ENCODE data around the gene GPX4.

Gene GPX4

DNA sequence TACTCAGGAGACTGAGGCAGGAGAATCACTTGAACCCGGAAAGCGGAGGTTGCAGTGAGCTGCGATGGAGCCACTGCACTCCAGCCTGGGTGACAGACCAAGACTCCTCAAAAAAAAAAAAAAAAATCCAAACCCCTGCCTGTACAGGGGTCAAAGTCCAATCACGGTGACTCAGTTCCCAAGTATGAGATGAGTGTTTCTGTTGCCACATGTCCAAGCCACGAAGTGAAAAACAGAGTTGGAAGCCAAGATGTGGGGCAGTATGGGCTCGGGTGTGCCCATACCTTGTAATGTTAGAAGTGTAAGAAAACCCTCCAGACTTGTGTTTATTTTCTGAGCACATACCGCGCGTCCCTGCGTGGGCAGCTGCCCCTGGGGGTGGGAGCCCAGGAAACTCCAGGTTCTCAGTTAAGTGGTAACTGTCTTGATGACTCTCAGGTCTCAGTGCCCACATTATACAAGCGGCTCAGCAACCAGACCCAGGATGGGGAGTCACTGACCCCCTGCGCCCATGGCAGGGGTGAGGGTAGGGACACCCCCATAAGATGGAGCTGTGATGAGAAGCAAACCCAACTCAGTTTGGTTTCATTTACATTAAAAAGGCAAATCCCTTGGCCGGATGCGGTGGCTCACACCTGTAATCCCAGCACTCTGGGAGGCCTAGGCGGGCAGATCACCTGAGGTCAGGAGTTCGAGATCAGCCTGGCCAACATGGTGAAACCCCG lies 1.2 kb upstream of the GPX4 start:
- DNase-seq (ENCODE audit: low read depth in 2 of 2), result peak; percentile 92 to 93

DNA sequence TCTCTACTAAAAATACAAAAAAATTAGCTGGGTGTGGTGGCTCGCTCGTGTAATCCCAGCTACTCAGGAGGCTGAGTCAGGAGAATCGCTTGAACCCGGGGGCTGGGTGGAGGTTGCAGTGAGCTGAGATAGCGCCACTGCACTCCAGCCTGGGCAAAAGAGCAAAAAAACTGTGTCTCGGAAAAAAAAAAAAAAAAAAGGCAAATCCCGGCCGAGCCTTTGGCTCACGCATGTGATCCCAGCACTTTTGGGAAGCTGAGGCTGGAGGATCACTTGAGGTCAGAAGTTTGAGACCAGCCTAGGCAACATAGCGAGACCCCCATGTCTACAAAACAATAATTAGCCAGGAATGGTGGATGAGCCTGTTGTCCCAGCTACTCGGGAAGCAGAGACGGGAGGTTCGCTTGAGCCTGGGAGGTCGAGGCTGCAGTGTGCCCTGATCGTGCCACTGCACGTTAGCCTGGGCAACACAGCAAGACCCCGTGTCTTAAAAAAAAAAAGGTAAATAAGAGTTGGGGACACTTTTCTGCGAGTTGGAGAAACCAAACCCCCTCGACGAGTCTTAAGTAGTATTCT lies 574 bp upstream of the GPX4 start:
- no peak for DNase-seq (ENCODE audit: low read depth in 2 of 2)

DNA sequence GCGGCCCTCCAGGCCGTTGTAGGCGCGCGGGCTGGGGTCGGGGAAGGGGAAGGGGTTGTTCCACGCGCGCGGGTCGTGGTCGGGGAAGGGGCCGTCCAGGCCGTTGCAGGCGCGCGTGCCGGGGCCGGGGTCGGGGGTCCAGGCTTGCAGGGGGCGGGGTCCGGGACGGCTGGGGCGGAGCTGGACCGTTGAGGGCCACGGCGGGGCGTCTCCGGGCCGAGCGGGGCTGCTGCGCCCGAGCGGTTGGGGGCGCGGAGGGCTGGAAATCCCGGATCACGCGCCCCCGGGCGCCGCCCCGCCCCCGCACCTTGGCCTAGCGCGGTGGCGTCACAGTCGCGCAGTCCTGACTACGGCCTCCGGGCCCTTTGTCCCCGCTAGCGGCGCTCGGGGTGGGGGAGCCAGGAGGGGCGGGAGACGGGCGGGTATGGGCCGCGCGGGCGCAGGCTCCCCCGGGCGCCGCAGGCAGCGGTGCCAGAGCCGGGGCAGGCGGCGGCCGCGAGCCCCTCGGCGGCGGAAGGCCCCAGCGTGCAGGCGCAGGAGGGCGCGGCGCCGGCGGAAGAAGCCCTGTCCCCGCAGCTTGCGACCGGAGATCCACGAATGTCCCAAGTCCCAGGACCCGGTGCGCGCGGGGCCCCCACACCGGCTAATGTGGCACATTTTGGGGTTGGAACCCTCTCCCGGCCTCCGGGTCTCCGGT lies 665 bp downstream of the GPX4 start:
- no peak for DNase-seq (ENCODE audit: low read depth in 2 of 2)

DNA sequence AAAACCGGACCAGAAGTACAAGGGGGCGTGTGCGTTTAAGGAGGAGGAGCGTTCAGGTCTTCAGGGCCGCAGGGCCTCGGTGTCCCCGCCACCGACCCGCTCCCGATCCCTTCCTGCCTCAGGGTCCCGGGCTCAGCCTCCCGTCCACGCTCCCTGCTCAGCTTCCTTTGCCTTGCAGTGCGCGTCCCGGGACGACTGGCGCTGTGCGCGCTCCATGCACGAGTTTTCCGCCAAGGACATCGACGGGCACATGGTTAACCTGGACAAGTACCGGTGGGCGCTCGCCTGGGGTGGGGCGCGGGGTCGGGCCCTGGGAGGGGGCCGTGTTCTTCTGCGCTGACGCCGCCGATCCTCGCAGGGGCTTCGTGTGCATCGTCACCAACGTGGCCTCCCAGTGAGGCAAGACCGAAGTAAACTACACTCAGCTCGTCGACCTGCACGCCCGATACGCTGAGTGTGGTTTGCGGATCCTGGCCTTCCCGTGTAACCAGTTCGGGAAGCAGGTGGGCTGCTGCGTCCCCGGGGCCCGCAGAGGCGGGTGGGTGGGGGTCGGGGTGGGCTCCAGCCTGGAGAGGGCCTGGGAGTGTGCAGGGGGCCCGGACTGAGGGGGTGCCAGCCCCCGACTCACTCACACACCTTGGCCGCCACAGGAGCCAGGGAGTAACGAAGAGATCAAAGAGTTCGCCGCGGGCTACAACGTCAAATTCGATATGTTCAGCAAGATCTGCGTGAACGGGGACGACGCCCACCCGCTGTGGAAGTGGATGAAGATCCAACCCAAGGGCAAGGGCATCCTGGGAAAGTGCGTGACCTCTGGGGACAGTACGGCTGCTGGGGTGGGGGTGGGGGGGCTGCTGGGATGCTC lies 1.4 kb downstream of the GPX4 start:
- no peak for DNase-seq (ENCODE audit: low read depth in 2 of 2)

DNA sequence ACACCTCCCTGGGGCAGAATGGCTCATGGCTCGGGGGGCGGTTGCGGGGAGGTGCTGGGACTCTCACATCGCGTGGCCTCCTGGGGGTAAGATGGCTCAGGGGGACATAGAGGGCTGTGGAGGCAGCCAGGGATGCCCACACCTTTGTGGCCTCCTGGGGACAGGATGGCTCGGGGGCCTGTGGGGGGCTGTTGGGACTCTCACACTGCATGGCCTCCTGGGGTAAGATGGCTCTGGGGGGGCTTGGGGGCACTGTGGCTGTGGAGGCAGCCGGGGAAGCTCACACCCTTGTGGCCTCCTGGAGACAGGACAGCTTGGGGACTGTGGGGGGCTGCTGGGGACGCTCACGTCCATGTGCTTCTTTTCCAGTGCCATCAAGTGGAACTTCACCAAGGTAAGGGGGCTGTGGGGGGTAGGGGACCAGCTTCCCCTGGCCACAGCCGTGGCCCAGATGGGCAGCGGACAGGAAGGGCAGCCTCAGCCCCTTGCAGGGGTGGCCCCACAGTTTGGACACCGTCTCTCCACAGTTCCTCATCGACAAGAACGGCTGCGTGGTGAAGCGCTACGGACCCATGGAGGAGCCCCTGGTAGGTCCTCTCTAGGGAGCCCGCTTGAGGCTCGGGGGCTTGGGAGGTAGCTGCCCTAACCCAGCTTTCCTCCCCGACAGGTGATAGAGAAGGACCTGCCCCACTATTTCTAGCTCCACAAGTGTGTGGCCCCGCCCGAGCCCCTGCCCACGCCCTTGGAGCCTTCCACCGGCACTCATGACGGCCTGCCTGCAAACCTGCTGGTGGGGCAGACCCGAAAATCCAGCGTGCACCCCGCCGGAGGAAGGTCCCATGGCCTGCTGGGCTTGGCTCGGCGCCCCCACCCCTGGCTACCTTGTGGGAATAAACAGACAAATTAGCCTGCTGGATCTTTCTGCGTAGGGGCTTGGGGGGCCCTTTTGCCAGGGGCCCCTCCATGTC lies 2.4 kb downstream of the GPX4 start:
- no peak for DNase-seq (ENCODE audit: low read depth in 2 of 2)

DNA sequence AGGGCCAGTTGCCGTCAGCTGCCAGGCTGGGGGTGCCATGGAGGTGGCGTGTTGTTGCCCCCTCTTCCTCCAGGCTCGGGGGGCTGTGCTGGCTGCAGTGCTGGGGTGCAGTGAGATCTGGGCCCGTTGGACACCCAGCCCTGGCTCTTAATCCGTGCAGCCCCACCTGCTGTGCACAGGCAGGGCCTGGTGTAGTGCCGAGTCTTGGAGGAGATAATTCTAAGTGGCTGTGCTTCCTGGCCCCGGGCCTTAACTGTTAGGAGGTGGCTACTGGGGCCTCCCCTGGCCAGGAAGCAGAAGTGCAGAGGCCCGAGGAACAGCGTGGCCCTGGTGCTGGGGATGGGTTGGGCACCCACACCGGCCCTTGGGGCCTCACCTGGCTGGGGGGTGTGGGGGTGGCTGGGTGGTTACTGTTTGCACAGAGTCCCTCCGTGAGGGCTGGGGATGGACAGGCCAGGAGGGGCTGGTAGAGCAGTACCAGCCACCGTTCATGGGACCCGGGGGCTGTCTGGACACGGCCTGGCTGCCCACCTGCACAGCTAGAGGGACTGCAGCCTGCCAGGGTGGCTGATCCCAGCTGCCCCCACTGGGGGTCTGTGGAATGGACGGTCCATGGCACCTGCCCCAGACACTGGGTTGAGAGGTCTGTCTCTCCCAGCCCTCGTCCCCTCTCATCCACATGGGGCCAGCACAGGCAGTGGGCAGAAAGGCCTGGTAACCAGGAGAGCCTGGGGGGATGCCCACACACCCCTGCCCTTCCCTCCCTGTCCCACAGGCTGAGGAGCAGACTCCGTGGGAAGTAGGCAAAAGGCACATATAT lies 3.3 kb downstream of the GPX4 start:
- no peak for DNase-seq (ENCODE audit: low read depth in 2 of 2)

DNA sequence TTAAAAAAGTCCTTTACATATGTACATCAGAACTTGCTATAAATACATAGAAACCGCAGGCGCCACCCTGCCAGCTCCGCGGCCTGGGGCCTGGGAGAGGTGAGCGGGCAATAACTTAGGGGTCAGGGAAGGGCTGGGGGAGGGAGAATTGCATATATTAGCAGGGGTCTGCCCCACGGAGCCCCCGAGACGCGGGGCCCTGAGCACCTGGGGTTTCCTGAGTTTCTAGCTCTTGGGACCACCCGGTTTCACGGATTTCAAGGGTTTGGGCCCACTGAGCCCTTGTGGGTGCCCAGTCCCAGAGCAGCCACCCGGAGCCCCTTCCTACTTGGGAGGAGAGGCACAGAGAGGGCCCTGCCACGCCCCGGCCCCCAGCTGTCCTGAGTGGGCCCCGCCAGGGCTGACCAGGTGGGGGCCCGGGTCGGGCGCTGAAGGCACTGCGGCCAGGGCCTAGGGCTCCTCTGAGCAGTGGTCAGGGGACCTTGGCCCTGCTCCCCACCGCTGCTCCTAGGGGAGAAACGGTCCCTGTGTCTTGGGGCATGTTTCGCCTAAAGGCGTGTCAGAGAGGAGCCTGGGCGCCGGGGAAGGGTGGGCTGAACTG lies 4.0 kb downstream of the GPX4 start:
- no peak for DNase-seq (ENCODE audit: low read depth in 2 of 2)

DNA sequence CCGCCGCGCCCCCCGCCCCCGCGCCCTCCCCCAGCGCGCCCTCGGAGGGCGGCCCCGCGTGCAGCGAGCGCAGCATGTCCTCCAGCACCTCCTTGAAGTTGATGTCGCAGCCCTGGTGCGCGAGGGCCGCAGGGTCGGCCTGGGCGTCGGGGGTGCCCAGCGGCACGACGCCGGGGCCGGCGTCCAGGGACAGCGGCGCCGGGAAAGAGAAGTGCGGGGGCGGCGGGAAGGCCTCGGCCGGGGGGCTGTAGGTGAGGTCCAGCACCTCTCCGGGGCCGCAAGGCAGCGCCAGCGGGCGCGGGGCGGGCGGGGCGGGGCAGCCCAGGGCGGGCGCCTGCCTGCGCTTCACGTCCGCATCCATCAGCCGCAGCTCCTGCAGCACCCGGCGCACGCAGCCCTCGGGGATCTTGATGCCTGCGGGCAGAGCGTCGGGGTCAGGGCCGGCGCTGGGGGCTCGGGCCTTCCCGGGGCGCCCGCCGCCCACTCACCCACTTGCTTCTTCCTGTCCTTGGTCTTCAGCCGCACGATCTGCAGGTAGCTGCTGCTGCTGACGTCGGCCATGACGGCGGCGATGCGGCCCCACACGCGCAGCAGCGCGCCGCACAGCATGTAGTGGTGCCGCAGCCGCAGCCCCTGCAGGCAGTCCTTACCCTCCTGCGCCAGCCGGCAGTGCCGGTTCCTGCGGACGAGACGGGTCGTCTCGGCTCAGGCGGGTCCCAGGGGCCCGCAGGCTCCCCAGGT lies 4.7 kb downstream of the GPX4 start:
- DNase-seq (ENCODE audit: low read depth in 2 of 2), result no peak

DNA sequence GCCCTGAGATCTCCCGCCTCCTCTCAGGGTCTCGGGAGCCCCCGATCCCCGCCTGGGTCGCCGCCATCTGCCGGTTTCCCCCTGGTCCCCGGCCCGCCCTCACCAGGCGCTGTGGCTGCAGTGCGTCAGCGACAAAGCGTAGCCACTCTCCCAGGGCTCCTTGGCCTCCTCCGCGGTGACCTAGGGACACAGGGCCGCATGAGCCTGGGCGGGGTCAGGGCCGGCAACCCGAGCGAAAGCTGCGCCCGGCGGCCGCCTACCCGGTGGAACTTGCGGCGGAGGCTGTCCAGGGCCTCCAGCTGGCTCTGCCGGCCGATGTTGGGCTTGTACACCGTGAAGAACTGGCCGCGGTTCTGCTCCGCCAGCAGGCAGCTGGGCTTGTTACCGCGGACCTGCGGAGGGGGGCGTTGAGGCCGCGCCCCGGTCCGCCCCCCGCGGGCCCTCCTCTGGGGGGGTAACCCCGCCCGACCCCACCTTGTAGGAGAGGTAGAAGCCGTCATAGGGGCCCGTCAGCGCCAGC lies 5.3 kb downstream of the GPX4 start:
- DNase-seq (ENCODE audit: low read depth in 2 of 2), result no peak

DNA sequence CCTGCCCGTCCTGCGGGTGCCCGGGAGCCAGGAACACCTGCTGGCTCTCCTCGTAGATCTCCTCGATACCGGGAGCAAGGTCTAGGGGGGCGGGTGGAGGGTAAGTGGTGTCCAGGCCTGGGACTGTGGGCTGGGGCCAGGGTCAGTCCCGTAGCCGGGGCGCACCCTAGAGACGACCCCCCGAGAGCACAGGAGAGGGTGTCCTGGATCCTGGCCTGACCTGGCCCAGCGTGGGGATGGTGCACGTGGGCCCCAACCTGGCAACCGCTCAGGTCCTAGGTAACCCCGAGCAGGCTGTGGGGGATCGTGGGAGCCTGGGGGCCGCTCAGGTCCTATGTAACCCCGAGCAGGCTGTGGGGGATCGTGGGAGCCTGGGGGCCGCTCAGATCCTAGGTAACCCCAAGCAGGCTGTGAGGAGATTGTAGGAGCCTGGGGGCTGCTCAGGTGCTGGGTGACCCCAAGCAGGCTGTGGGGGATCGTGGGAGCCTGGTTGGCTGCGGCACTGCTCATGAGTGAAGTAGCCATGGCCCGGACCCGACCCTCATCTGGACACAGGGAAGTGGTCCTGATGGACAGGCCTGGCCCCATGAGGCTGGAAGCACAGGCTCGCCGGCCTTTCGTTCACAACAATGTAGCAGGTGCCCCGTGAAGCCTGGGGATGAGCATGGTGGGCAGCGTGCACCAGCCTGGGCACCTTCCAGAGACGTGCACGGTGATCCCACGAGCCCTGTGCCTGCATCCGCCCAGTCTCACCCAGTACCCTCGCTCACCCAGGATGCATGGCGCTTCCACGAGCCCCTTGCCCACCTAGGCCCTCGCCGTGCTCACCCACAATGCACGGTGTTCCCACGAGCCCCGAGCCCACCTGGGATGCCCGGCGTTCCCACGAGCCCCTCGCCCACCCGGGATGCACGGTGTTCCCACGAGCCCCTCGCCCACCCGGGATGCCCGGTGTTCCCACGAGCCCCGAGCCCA lies 6.2 kb downstream of the GPX4 start:
- DNase-seq (ENCODE audit: low read depth in 2 of 2), result no peak

DNA sequence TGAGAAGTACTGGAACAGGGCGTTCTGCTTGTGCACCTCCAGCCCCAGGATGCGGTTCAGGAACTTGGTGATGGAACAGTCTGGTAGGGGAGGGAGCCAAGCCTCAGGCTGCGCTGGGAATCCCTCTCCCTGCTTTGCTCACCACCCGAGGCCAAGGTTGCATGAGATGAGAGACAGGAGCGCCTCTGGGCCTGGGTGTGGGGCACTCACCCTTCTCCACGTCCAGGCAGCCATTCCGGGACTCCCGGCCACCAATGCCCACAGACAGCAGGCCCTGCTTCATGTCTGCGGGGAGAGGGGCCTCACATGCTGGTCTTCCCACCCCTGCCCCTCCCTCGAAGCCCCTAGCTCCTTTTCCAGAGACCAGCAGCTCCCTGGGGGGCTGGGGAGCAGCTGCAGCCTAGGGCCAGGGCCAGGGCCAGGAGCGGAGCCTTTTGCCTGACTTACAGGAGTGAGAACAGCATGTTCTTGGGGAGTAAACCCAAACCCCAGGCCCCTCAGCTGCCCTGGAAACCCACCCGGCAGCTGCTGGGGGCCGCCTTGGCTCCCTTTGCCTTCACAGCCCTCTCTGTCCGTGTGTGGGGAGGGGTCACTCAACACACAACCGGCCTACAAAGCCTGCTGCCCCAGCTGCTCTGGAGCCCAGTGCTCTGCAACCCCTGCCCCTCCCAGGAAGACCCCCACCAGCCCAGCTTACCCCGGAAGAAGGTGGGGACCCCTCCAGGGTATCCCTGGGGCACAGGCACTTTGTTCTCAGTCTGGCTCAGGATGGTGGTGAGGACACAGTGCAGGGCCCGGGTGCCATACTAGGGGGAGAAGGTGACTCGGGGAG lies 7.2 kb downstream of the GPX4 start:
- DNase-seq (ENCODE audit: low read depth in 2 of 2), result no peak

DNA sequence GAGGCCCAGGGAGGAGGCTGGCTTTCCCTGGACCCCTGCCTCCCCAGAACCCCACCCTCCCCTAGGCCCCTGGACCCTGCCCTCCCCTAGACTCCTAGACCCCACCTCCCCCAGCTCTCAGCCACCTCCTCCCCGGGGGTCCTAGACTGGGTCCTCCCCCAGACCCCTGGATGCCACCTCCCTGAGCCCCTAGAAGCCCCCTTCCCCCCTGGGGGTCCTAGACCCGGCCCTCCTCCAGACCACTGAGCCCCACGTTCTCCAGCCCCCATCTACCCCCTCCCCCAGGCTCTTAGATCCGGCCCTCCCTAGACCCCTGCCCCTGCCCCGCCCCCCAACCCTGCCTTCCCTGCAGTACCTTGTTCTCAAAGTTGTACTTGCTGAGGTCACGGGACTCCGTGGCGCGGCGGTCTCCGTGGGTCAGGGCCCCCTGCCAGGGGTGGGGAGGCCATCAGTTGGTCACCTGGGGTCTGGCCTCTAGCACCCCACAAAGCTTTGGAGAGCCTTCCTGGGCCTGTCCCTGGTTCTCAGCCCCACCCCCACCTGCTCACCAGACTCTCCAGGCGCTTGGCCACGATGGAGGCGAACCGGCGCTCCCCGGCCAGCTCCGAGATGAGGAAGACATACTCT lies 8.0 kb downstream of the GPX4 start:
- DNase-seq (ENCODE audit: low read depth in 2 of 2), result no peak

DNA sequence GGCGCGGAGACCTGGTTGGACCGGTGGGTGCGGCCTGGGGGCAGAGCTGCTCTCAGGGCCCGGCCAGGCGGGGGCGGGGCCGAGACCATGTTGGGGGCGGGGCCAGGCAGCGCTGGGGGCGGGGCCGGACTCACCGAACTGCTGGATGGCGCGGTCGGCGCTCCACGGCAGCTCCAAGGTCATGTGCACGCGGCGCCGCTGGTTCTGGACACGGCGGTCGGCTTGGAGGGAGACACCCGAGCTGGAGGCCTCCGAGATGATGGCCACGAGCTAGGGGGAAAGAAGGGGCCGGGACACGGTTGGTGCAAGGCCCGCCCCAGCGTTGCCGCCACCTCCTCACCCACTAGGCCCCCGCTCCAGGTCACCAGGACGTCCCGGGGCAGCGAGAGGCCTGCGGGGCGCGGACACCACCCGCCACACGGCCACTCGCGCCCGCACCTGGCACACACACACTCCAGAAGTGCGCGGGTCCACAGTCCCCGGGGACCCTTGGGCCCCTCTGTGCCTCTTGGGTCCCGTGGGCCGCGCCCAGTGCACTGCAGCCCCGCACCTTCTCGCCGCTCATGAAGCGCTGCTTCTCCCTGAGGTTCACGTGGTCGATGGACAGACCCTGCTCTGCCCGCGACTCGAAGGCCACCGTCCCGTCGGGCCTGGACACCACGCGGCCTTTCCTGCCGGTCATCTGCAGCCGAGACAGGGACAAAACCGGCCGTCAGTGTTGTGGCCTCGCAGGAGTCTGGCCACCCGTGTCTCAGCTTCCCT lies 8.7 kb downstream of the GPX4 start:
- no peak for DNase-seq (ENCODE audit: low read depth in 2 of 2)

DNA sequence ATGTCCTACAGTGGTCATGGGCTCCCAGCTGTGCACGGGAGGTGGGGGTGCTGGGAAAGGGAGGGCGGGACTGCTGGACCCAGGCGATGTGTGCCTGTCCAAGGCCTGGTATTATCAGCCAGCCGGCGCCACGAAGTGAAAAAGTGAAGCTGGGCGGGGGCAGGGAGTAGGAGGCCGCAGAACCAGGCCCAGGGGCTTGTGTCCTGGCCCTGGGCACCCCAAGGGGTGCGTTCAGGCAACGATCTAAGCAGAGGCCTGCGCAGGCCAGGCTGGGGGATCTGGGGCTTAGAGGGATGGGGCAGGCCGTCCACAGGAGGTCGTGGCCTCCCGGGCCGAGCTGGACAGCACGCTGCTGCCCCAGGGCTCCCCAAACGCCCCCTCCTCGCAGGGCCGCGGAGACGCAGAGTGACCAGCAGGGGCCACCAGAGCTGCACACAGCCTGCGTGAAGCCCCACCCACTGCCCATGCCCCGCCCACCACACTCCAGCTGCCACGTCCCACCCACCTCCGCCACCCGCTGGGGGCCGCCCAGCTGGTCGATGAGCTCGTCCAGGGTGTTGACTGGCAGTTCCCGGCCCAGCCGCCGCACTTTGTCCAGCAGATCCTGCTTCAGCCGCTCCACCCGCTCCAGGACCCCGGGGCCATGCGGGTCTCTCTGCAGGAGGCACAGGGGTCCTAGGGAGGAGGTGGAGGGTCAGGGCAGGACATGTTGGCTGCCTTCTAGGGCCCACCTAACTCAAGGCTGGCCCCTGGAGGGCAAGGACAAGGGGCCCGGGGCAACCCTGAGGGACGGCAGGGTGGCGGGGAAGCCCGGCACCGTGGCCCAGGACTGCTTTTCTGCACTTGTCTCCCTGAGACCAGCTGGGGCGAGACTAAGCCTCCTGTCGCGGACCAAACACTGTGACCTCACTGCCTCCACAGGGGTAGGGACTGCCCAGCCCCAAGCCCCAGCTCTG lies 9.5 kb downstream of the GPX4 start:
- peak; percentile 67 to 73 for DNase-seq (ENCODE audit: low read depth in 2 of 2)

Data from fibroblast of skin of left biceps (primary cell).